GM21717 (cell line): ENCODE results near the gene WDR35.
"Not testable (repeated sequence)": the region's sequence is repeated elsewhere in the genome, so short reads cannot be mapped to it uniquely, and the experiment has no call there.

Source experiments
- ATAC-seq: cut with Tn5 transposase; IDR thresholded peaks from one replicate; pipeline ENCODE4 v1.9.1; 2021; ENCODE audit warnings: mild to moderate bottlenecking, moderate library complexity; ENCODE audit not compliant: unreplicated experiment

The WDR35 gene

GRCh38 chr2:19895535-19895934 is 94.4 kb downstream of the WDR35 start:
- ATAC-seq, result no peak

GRCh38 chr2:19894134-19894792 is 95.6 kb downstream of the WDR35 start:
- ATAC-seq, result peak; percentile 16

- ATAC-seq, result peak; percentile 85
Observed at GRCh38 chr2:19893520-19894133, 96.3 kb downstream of the WDR35 start.

- peak; percentile 28 for ATAC-seq
Observed at GRCh38 chr2:19891971-19892370, 97.9 kb downstream of the WDR35 start.

- no peak for ATAC-seq
Observed at GRCh38 chr2:19890104-19890503, 99.8 kb downstream of the WDR35 start.

- no peak for ATAC-seq
Observed at GRCh38 chr2:19888831-19889230, 101.1 kb downstream of the WDR35 start.

- no peak for ATAC-seq
Observed at GRCh38 chr2:19887510-19887909, 102.4 kb downstream of the WDR35 start.

- ATAC-seq, result no peak
Observed at GRCh38 chr2:19886261-19886660, 103.6 kb downstream of the WDR35 start.

GRCh38 chr2:19885791-19886190 is 104.1 kb downstream of the WDR35 start:
- ATAC-seq, result no peak

GRCh38 chr2:19883971-19884720 is 105.8 kb downstream of the WDR35 start:
- ATAC-seq, result no peak

- no peak for ATAC-seq
Observed at GRCh38 chr2:19883486-19883885, 106.4 kb downstream of the WDR35 start.

- no peak for ATAC-seq
Observed at GRCh38 chr2:19882286-19882685, 107.6 kb downstream of the WDR35 start.

- no peak for ATAC-seq
Observed at GRCh38 chr2:19881908-19882265, 108.0 kb downstream of the WDR35 start.

- ATAC-seq, result no peak
Observed at GRCh38 chr2:19881221-19881907, 108.5 kb downstream of the WDR35 start.

- not testable (repeated sequence) for ATAC-seq
Observed at GRCh38 chr2:19880191-19880590, 109.7 kb downstream of the WDR35 start.

GRCh38 chr2:19879120-19879519 is 110.8 kb downstream of the WDR35 start:
- no peak for ATAC-seq

GRCh38 chr2:19878268-19879046 is 111.4 kb downstream of the WDR35 start:
- ATAC-seq, result no peak

GRCh38 chr2:19876751-19877150 is 113.2 kb downstream of the WDR35 start:
- no peak for ATAC-seq

- no peak for ATAC-seq
Observed at GRCh38 chr2:19875280-19875679, 114.6 kb downstream of the WDR35 start.

- ATAC-seq, result no peak
Observed at GRCh38 chr2:19874726-19875125, 115.2 kb downstream of the WDR35 start.

- no peak for ATAC-seq
Observed at GRCh38 chr2:19873014-19873413, 116.9 kb downstream of the WDR35 start.
